ENCODE data around the gene TMEM150C.

GRCh38 chr4:82523179-82523578 is 38.6 kb downstream of the TMEM150C start:
- TF ChIP-seq CTCF (conservative IDR thresholded peaks at IDR 0.05; ENCODE audit: low read depth, low read length) (no peak), EZH2 (IDR thresholded peaks at IDR 0.05; ENCODE audit: low read length, unreplicated experiment) (no peak), EZH2phosphoT487 (IDR thresholded peaks at IDR 0.05; ENCODE audit: borderline replicate concordance, low read length) (no peak)

All from PC-3 (cell line).